Loucy (cell line): Measurements from ENCODE around the gene CYP4B1.

ENCODE experiments used
- CTCF ChIP-seq: fragments of 200-600 bp; sonication (generic); conservative IDR thresholded peaks from 2 replicates; pipeline ENCODE4 v1.5.1; 2014; ENCODE audit warnings: mild to moderate bottlenecking, antibody characterized with exemption, low read length
- EZH2phosphoT487 ChIP-seq: fragments of 200-600 bp; IDR thresholded peaks from 2 replicates; pipeline ENCODE4 v1.6.1; 2018; ENCODE audit warnings: antibody characterized with exemption, mild to moderate bottlenecking, moderate library complexity, borderline replicate concordance

GRCh38 chr1:46807046-46807972, 8.5 kb downstream of the CYP4B1 start:
- no peak for TF ChIP-seq CTCF
- TF ChIP-seq EZH2phosphoT487, result no peak
